Neuron (in vitro differentiated cells): Measurements from ENCODE around the gene LENG9.
"Not testable (repeated sequence)": the region's sequence is repeated elsewhere in the genome, so short reads cannot be mapped to it uniquely, and the experiment has no call there.

Experiments used
- H2AFZ ChIP-seq: one replicate; pipeline ENCODE4 v1.6.1; 2013; ENCODE audit warnings: low read depth, mild to moderate bottlenecking, inconsistent platforms, low read length, moderate library complexity
- H3K27me3 ChIP-seq: one replicate; pipeline ENCODE4 v1.6.1; 2013; ENCODE audit warnings: low read length; ENCODE audit not compliant: insufficient read depth
- H3K36me3 ChIP-seq: one replicate; pipeline ENCODE4 v1.6.1; 2013; ENCODE audit warnings: low read length; ENCODE audit not compliant: insufficient read depth
- H3K4me1 ChIP-seq: one replicate; pipeline ENCODE4 v1.6.1; 2013; ENCODE audit warnings: low read length; ENCODE audit not compliant: insufficient read depth
- H3K4me3 ChIP-seq: 2 replicates; pipeline ENCODE4 v1.5.1; 2013; ENCODE audit warnings: mild to moderate bottlenecking, low read length, moderate library complexity
- H3K9me3 ChIP-seq: one replicate; pipeline ENCODE4 v1.6.1; 2013; ENCODE audit warnings: low read length

LENG9 gene

GRCh38 chr19:54463531-54464043, at the start of gene LENG9:
Gene LENG9, minus strand, starts transcription at chr19:54463778. Its CDS starts 252 bp downstream, at chr19:54463526.
- Histone ChIP-seq H3K4me3 (peak within 1 kb of the TSS; percentile 65), H3K36me3 (peaks cover 32% of the 10 kb centered on the region), H2AFZ (peak within 1 kb of the TSS; percentile 73), H3K9me3 (no peaks in the 10 kb centered on the region), H3K27me3 (no peaks in the 10 kb centered on the region), H3K4me1 (peaks cover 7% of the 10 kb centered on the region)

DNA sequence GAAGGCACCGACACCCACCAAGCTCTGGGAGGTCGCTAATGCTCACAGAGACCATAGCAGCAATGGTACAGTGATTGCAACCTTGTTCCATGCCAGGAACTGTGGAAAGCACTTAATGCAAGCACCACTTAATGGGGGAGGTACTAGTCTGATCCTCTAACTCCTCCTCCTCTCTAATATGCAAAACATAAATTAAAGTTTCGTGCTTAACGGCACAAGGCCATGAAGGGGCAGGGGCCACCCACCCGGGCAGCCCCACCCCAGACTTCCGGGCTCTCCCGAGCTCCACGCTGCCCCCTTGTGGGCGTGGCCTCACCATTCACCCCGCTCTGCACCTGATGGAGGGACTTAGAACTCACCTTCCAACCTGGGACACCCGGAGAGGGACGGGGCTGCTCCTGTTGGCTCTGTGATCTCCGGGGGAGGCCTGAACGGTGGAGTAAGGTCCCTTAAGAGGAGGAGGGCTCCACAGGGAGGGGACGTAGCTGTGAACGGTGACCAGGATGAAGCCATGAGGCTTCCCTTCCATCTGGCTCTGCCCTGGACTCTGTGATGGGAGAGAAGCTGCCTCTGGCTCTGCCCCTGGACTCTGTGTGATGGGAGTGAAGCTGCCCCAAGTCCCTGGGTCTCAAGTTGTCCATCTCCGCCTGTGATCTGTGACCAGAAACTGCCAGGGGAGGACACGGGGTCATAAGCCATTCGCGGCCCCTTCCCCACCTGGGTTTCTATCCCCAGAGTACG, 45.8 kb upstream of the LENG9 start:
- H2AFZ ChIP-seq, H3K27me3 ChIP-seq, H3K4me3 ChIP-seq, H3K9me3 ChIP-seq, H3K4me1 ChIP-seq, H3K36me3 ChIP-seq: not testable (repeated sequence)

DNA sequence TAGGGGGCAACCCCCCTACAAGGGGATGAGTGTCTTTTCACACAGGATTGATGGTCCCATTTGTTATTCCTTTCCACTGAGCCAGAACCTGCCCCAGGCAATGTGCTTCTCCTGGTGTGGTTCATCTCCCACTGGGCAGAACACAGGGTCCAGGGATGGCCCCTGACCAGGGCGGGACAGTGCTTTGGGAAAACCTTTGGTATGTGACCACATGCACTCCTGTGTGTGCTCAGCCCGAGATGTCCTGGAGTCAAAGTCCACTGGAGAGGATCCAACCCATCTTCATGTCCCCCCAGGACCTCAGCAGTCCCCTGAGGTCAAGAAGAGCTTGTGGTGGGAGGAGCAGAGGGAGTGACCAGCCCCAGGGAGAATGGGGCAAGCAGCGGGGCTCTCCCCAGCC, 44.9 kb upstream of the LENG9 start:
- H3K4me3 ChIP-seq, H3K27me3 ChIP-seq: not testable (repeated sequence)

GRCh38 chr19:54507824-54508223, 44.2 kb upstream of the LENG9 start:
- peaks cover 9% of the 10 kb centered on the region for H3K27me3 ChIP-seq

More for the DNA sequence above, 44.9 kb upstream of the LENG9 start:
- H3K9me3 ChIP-seq, H2AFZ ChIP-seq, H3K36me3 ChIP-seq, H3K4me1 ChIP-seq: not testable (repeated sequence)

DNA sequence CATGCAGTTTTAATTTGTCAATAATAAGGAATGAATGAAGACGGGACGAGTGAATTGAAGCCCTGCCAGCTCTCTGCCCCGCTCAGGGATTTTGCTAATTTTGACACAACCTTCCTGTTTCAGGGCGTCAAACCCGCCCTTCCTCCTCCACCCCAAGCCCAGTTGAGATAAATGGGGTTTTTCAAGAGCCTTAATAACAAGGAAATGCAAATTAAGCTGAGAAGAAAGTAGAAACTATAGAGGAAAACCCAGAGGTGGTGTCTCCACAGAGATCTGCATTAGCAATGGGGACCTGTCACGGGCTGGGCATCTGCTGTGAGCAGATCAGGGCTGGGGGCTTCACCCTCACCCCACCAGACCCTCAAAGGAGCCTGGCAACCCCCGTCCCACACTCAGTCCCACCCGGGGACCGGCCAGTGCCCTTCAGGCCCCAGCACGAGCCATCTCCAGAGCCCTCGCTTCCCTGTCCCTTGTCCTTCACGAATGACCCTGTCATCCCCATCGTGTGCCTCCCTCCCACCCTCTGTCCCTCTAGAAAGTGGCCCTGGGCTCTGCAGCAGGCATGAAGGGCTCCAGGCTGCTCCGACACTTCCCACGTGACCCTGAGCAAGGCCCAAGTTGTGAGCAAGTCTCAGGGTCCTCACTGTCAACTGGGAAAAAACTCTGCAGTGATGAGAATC, 43.6 kb upstream of the LENG9 start:
- not testable (repeated sequence) for H3K4me3 ChIP-seq, H3K27me3 ChIP-seq, H3K9me3 ChIP-seq, H3K4me1 ChIP-seq, H2AFZ ChIP-seq, H3K36me3 ChIP-seq

More at GRCh38 chr19:54507824-54508223, 44.2 kb upstream of the LENG9 start:
- Histone ChIP-seq H3K4me3 (no peak overlapping the region), H2AFZ (no peak overlapping the region), H3K9me3 (no peaks in the 10 kb centered on the region), H3K4me1 (no peaks in the 10 kb centered on the region), H3K36me3 (no peaks in the 10 kb centered on the region)

GRCh38 chr19:54506079-54506478, 42.5 kb upstream of the LENG9 start:
- H3K9me3 ChIP-seq = no peaks in the 10 kb centered on the region
- H3K36me3 ChIP-seq = no peaks in the 10 kb centered on the region
- H3K4me1 ChIP-seq = no peaks in the 10 kb centered on the region
- no peak overlapping the region for H2AFZ ChIP-seq
- peaks cover 9% of the 10 kb centered on the region for H3K27me3 ChIP-seq
- H3K4me3 ChIP-seq = no peak overlapping the region

DNA sequence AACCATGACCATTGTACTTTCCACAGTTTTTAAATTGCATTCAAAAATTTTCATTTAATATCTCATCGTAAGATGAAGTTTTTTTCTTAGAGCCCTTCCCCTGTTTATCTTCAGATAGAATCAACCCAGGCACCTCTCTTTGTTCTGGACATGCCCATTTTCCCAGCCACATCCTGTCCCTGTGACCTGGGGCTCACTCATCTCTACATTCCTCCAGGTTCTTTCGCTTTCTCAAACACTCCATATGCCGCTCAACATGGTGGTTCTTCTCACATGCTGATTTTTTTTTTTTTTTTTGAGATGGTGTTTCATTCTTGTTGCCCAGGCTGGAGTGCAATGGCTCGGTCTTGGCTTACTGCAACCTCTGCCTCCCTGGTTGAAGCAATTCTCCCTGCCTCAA, 42.0 kb upstream of the LENG9 start:
- not testable (repeated sequence) for H3K4me3 ChIP-seq, H3K36me3 ChIP-seq, H3K4me1 ChIP-seq, H2AFZ ChIP-seq, H3K27me3 ChIP-seq, H3K9me3 ChIP-seq

DNA sequence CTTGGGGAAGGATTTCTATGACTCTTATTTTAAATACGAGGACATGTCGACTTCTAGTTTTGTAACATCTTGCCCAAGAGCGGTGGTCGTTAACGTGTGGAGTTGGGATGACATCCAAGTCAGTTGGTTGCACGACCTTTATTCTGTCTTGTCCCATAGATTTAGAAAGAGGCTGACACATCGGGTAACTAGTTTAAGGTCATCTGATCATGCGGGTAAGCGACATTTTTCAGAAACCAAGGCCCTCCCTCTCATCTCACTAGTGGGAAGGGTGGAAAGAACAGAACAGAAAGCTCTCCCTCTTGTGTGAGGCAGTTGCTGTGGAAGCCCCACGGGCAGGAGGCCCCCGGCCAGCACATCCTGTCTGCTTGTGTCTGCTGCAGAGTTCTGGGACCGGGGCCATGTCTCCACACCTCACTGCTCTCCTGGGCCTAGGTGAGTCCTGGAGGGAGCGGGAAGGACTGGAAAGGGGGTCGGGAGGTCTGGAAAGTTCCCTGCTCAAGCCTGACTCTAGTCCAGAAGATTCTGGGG, 39.0 kb upstream of the LENG9 start, which contains the start of gene LAIR2:
Gene LAIR2 (plus strand): TSS at position 314 of the 531 bp plus-strand sequence. CDS start 88 bp downstream, at position 402.
- Histone ChIP-seq H3K27me3 (peaks cover 13% of the 10 kb centered on the region), H3K4me1 (no peaks in the 10 kb centered on the region), H3K36me3 (no peaks in the 10 kb centered on the region), H2AFZ (no peak within 1 kb of the TSS), H3K9me3 (no peaks in the 10 kb centered on the region), H3K4me3 (no peak within 1 kb of the TSS)

GRCh38 chr19:54498451-54498772, 34.8 kb upstream of the LENG9 start:
- H3K4me3 ChIP-seq = not testable (repeated sequence)

GRCh38 chr19:54497747-54498450, 34.3 kb upstream of the LENG9 start:
- H3K36me3 ChIP-seq, H3K27me3 ChIP-seq, H3K9me3 ChIP-seq, H3K4me1 ChIP-seq, H2AFZ ChIP-seq, H3K4me3 ChIP-seq: not testable (repeated sequence)

More at GRCh38 chr19:54498451-54498772, 34.8 kb upstream of the LENG9 start:
- H3K9me3 ChIP-seq, H2AFZ ChIP-seq, H3K4me1 ChIP-seq, H3K36me3 ChIP-seq, H3K27me3 ChIP-seq: not testable (repeated sequence)

DNA sequence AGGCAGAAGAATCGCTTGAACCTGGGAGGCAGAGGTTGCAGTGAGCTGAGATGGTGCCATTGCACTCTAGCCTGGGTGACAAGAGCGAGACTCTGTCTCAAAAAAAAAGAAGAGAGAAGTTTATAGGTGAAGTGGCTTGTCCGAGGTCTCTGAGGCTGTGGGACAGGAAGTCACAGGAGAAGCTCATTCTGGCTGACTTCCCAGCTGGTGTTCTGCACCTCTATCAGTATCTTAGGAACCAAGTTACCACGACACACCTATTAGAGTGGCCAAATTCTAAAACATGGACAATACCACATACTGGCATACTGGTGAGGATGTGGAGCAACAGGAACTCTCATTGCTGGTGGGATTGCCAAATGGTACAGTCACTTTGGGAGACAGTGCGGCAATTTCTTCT, 31.7 kb upstream of the LENG9 start:
- not testable (repeated sequence) for H3K27me3 ChIP-seq, H3K36me3 ChIP-seq, H3K4me3 ChIP-seq, H3K4me1 ChIP-seq, H2AFZ ChIP-seq, H3K9me3 ChIP-seq

GRCh38 chr19:54493967-54494585, 30.5 kb upstream of the LENG9 start:
- Histone ChIP-seq H3K4me1 (no peaks in the 10 kb centered on the region), H3K9me3 (no peaks in the 10 kb centered on the region), H3K27me3 (peaks cover 14% of the 10 kb centered on the region), H2AFZ (no peak overlapping the region), H3K36me3 (no peaks in the 10 kb centered on the region), H3K4me3 (no peak overlapping the region)

- not testable (repeated sequence) for H3K4me3 ChIP-seq, H3K36me3 ChIP-seq, H3K9me3 ChIP-seq, H2AFZ ChIP-seq, H3K4me1 ChIP-seq
- H3K27me3 ChIP-seq = peaks cover 14% of the 10 kb centered on the region
Measured at GRCh38 chr19:54493056-54493455, 29.5 kb upstream of the LENG9 start.
